ENCODE results near the gene ZNF487. TPM values are rescaled to one million over a fixed set of nuclear protein-coding genes. Genes with fewer than 3 reads are reported as not detected.

Gene ZNF487
- total RNA-seq, 1 donor from 2014 or later = 2.9 TPM

DNA sequence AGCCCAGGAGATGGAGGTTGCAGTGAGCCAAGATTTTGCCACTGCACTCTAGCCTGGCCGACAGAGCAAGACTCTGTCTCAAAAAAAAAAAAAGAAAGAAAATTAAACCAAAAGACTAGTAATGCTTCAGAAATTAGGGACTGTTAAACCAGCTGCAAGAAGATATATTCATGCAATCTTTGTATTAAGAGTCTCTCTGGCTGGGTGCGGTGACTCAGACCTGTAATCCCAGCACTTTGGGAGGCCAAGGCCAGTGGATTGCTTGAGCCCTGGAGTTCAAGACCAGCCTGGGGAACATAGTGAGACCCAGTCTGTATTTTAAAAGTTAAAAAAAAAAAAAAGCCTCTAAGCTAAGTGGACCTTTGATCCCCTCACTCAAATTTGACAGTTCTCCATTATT, 25.4 kb upstream of the ZNF487 start:
- TF ChIP-seq, protein P1, sequence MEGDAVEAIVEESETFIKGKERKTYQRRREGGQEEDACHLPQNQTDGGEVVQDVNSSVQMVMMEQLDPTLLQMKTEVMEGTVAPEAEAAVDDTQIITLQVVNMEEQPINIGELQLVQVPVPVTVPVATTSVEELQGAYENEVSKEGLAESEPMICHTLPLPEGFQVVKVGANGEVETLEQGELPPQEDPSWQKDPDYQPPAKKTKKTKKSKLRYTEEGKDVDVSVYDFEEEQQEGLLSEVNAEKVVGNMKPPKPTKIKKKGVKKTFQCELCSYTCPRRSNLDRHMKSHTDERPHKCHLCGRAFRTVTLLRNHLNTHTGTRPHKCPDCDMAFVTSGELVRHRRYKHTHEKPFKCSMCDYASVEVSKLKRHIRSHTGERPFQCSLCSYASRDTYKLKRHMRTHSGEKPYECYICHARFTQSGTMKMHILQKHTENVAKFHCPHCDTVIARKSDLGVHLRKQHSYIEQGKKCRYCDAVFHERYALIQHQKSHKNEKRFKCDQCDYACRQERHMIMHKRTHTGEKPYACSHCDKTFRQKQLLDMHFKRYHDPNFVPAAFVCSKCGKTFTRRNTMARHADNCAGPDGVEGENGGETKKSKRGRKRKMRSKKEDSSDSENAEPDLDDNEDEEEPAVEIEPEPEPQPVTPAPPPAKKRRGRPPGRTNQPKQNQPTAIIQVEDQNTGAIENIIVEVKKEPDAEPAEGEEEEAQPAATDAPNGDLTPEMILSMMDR (IDR thresholded peaks at IDR 0.05) = no peak
- intact Hi-C loops (cut with micrococcal nuclease) = no loop called here
- no peak overlapping the region for H3K4me3 Mint-ChIP-seq

DNA sequence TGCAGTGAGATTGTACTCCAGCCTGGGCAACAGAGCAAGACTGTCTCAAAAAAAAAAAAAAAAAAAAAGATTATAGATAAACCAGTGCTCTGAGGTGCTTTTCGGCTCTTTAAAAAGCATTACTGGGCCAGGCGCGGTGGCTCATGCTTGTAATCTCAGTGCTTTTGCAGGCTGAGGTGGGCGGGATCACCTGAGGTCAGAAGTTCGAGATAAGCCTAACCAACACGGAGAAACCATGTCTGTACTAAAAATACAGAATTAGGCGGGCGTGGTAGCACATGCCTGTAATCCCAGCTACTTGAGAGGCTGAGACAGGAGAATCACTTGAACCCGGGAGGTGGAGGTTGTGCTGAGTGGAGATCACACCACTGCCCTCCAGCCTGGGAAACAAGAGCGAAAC, 21.4 kb upstream of the ZNF487 start:
- no peak for ATAC-seq (ENCODE audit: low read depth)
- no peaks in the 10 kb centered on the region for H3K27me3 Mint-ChIP-seq
- TF ChIP-seq, protein P1 (IDR thresholded peaks at IDR 0.05) = no peak
- no peaks in the 10 kb centered on the region for H3K36me3 Mint-ChIP-seq (ENCODE audit: low read depth)
- H3K9me3 Mint-ChIP-seq = no peaks in the 10 kb centered on the region
- CTCF ChIA-PET = no interaction called here
- POLR2A ChIA-PET = no interaction called here
- H3K4me1 Mint-ChIP-seq = peaks cover 26% of the 10 kb centered on the region
- intact Hi-C loops (cut with micrococcal nuclease) = no loop called here
- DNase-seq = no peak
- no peak overlapping the region for H3K27ac Mint-ChIP-seq
- H3K4me3 Mint-ChIP-seq = no peak overlapping the region

More for the DNA sequence above, 25.4 kb upstream of the ZNF487 start:
- ChIA-PET POLR2A (interaction anchor here (1.0 to 5.3 kb wide), 2 partner anchors 8 to 40 kb away, joined by 10 to 128 read pairs; no protein-coding TSS in a partner anchor), CTCF (no interaction called here)
- H3K27me3 Mint-ChIP-seq = no peaks in the 10 kb centered on the region
- H3K9me3 Mint-ChIP-seq = no peaks in the 10 kb centered on the region
- DNase-seq (no peak), ATAC-seq (ENCODE audit: low read depth) (no peak)
- H3K36me3 Mint-ChIP-seq (ENCODE audit: low read depth) = peaks cover 12% of the 10 kb centered on the region
- no peak overlapping the region for H3K27ac Mint-ChIP-seq
- H3K4me1 Mint-ChIP-seq = peaks cover 9% of the 10 kb centered on the region

DNA sequence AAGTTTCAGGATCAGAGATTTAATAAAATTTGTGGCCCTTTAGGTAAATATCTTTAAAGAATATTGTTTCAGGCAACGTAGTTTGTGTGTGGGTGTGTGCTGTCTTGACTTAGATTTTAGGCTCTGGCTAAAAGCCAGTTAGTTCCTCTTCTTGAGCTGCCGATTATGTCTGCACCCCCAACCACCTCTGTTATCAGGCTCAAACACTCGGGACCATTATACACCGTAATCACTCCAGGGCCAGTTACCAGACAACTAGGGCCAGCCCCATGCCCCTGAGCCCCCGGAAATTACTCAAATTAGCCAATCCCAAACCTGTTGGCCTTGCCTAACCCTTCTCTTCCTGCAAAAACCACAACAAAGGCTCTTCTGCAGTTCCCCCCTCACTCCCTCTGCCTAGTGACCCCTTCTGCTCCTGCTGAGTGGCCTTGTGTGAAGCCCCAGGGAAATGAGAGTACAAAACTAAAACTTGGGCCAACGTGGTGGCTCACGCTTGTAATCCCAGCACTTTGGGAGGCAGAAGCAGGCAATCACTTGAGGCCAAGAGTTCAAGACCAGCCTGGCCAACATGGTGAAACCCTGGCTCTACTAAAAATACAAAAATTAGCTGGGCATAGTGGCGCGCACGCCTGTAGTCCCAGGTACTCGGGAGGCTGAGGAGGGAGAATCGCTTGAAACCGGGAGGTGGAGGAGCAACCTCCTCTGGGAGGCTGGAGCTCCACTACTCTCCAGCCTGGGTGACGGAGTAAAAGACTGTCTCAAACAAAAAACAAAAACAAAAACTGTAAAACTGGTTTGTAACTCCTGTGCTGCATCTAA, 18.8 kb upstream of the ZNF487 start:
- H3K4me3 Mint-ChIP-seq = peak overlapping the region; percentile 61
- POLR2A ChIA-PET = interaction anchor here (0.7 to 5.5 kb wide), 7 partner anchors 9 to 1583 kb away, joined by 3 to 128 read pairs (median 7); partner anchors contain the start of genes HNRNPF and ZNF487
- no peaks in the 10 kb centered on the region for H3K27me3 Mint-ChIP-seq
- no peaks in the 10 kb centered on the region for H3K36me3 Mint-ChIP-seq (ENCODE audit: low read depth)
- intact Hi-C loops (cut with micrococcal nuclease) = no loop called here
- no peaks in the 10 kb centered on the region for H3K9me3 Mint-ChIP-seq
- H3K27ac Mint-ChIP-seq = peak overlapping the region; percentile 94
- ATAC-seq (ENCODE audit: low read depth) (peak; percentile 53), DNase-seq (peak; percentile 43)
- CTCF ChIA-PET = no interaction called here
- TF ChIP-seq, protein P1 (IDR thresholded peaks at IDR 0.05) = no peak
- peaks cover 36% of the 10 kb centered on the region for H3K4me1 Mint-ChIP-seq

DNA sequence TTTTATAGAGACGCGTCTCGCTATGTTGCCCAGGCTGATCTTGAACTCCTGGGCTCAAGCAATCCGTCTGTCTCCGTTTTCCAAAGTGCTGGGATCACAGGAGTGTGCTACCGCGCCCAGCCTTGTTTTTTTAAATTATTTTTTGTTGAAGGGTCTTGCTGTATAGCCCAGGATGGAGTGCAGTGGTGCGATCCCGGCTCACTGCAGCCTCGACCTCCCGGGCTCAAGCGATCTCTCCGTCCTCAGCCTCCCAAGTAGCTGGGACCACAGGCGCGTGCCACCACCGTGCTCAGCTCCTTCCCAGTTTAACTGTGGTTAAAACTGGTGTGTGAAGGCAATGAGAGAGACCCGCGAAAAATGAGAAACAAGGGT, 16.9 kb upstream of the ZNF487 start:
- Mint-ChIP-seq H3K27me3 (no peaks in the 10 kb centered on the region), H3K36me3 (ENCODE audit: low read depth) (no peaks in the 10 kb centered on the region), H3K27ac (peak overlapping the region; percentile 91), H3K4me3 (peak overlapping the region; percentile 71), H3K9me3 (no peaks in the 10 kb centered on the region), H3K4me1 (peaks cover 36% of the 10 kb centered on the region)
- POLR2A ChIA-PET = interaction anchor here (0.6 to 5.5 kb wide), 7 partner anchors 11 to 32 kb away, joined by 3 to 128 read pairs (median 12); partner anchors contain the start of genes HNRNPF and ZNF487
- intact Hi-C loops (cut with micrococcal nuclease) = loop anchor here (1.0 kb wide), 3 partner anchors 11 to 23 kb away; partner anchors contain the start of gene HNRNPF
- CTCF ChIA-PET = interaction anchor here (1.5 kb wide), 1 partner anchor 17 kb away, joined by 4 read pairs; the partner anchor contains the start of gene ZNF487
- DNase-seq = no peak
- TF ChIP-seq, protein P1 (IDR thresholded peaks at IDR 0.05) = no peak
- ATAC-seq (ENCODE audit: low read depth) = no peak
